ENCODE results near the gene RAB43.

The RAB43 gene

GRCh38 chr3:129119365-129120100 is 2.1 kb downstream of the RAB43 start:
- H3K18ac ChIP-seq (ENCODE audit: low read length), result peak overlapping the region; percentile 6
- H3K23ac ChIP-seq (ENCODE audit: low read length), result no peak overlapping the region
- no peak overlapping the region for H3K14ac ChIP-seq (ENCODE audit: low read length)
- no peak for DNase-seq
- H3K9ac ChIP-seq (ENCODE audit: low read length), result no peak overlapping the region
- no CpG with 5 or more reads among the region's 13 CpGs for WGBS (ENCODE audit: extremely low coverage, insufficient coverage, insufficient read length)
- no peaks in the 10 kb centered on the region for H3K9me3 ChIP-seq (ENCODE audit: insufficient read depth, low read depth, low read length)
- H2AK5ac ChIP-seq (ENCODE audit: low read length), result no peak overlapping the region
- H3K27me3 ChIP-seq (ENCODE audit: insufficient read depth, low read length), result no peaks in the 10 kb centered on the region
- H3K36me3 ChIP-seq (ENCODE audit: control insufficient read depth in 1 of 2, insufficient read depth in 2 of 2, low read length in 2 of 2), result peaks cover 4 to 11% of the 10 kb centered on the region in 2 experiments
- no peak overlapping the region for H3K27ac ChIP-seq (ENCODE audit: low read depth, low read length)
- no peak overlapping the region for H4K8ac ChIP-seq (ENCODE audit: low read depth, low read length)
- H4K12ac ChIP-seq (ENCODE audit: low read depth, low read length), result no peak overlapping the region
- H2AFZ ChIP-seq (ENCODE audit: insufficient read depth, low read length, poor library complexity), result no peak overlapping the region
- peak overlapping the region; percentile 3 for H3K4ac ChIP-seq (ENCODE audit: low read depth, low read length)
- no peak overlapping the region for H2BK5ac ChIP-seq (ENCODE audit: low read depth, low read length, poor library complexity)
- H3K4me3 ChIP-seq (ENCODE audit: low read depth, low read length), result no peak overlapping the region
- peaks cover 16% of the 10 kb centered on the region for H3K79me1 ChIP-seq (ENCODE audit: low read length)
- peaks cover 11 to 16% of the 10 kb centered on the region in 2 experiments for H3K4me1 ChIP-seq (ENCODE audit: control insufficient read depth in 1 of 2, insufficient read depth in 2 of 2, low read length in 2 of 2)
- no peak overlapping the region for H4K91ac ChIP-seq (ENCODE audit: low read depth, low read length)
- peaks cover 16% of the 10 kb centered on the region for H3K79me2 ChIP-seq (ENCODE audit: control insufficient read depth, insufficient read depth, low read length, poor library complexity)
- H2BK120ac ChIP-seq (ENCODE audit: insufficient read depth, low read length, poor library complexity), result no peak overlapping the region
- no peak overlapping the region for H2BK12ac ChIP-seq (ENCODE audit: low read length)
- peak overlapping the region; percentile 92 for H3K4me2 ChIP-seq (ENCODE audit: low read length)

GRCh38 chr3:129118745-129119144 is 2.9 kb downstream of the RAB43 start:
- H3K14ac ChIP-seq (ENCODE audit: low read length), result no peak overlapping the region
- peaks cover 4 to 13% of the 10 kb centered on the region in 2 experiments for H3K36me3 ChIP-seq (ENCODE audit: control insufficient read depth in 1 of 2, insufficient read depth in 2 of 2, low read length in 2 of 2)
- H4K12ac ChIP-seq (ENCODE audit: low read depth, low read length), result no peak overlapping the region
- no CpG with 5 or more reads among the region's 5 CpGs for WGBS (ENCODE audit: extremely low coverage, insufficient coverage, insufficient read length)
- no peak overlapping the region for H3K18ac ChIP-seq (ENCODE audit: low read length)
- no peak overlapping the region for H3K23ac ChIP-seq (ENCODE audit: low read length)
- no peak overlapping the region for H2BK120ac ChIP-seq (ENCODE audit: insufficient read depth, low read length, poor library complexity)
- H3K79me1 ChIP-seq (ENCODE audit: low read length), result peaks cover 16% of the 10 kb centered on the region
- H3K4me3 ChIP-seq (ENCODE audit: low read depth, low read length), result no peak overlapping the region
- no peak overlapping the region for H3K9ac ChIP-seq (ENCODE audit: low read length)
- H2AFZ ChIP-seq (ENCODE audit: insufficient read depth, low read length, poor library complexity), result no peak overlapping the region
- no peaks in the 10 kb centered on the region for H3K27me3 ChIP-seq (ENCODE audit: insufficient read depth, low read length)
- H3K4me2 ChIP-seq (ENCODE audit: low read length), result no peak overlapping the region
- H4K8ac ChIP-seq (ENCODE audit: low read depth, low read length), result no peak overlapping the region
- peaks cover 16% of the 10 kb centered on the region for H3K79me2 ChIP-seq (ENCODE audit: control insufficient read depth, insufficient read depth, low read length, poor library complexity)
- no peak for DNase-seq
- no peaks in the 10 kb centered on the region for H3K9me3 ChIP-seq (ENCODE audit: insufficient read depth, low read depth, low read length)
- H3K4ac ChIP-seq (ENCODE audit: low read depth, low read length), result no peak overlapping the region
- no peak overlapping the region for H2BK12ac ChIP-seq (ENCODE audit: low read length)
- H3K4me1 ChIP-seq (ENCODE audit: control insufficient read depth in 1 of 2, insufficient read depth in 2 of 2, low read length in 2 of 2), result peaks cover 11 to 16% of the 10 kb centered on the region in 2 experiments
- H4K91ac ChIP-seq (ENCODE audit: low read depth, low read length), result no peak overlapping the region
- no peak overlapping the region for H2BK5ac ChIP-seq (ENCODE audit: low read depth, low read length, poor library complexity)
- no peak overlapping the region for H2AK5ac ChIP-seq (ENCODE audit: low read length)
- H3K27ac ChIP-seq (ENCODE audit: low read depth, low read length), result no peak overlapping the region

- H3K27me3 ChIP-seq (ENCODE audit: insufficient read depth, low read length), result no peaks in the 10 kb centered on the region
- H2BK12ac ChIP-seq (ENCODE audit: low read length), result no peak overlapping the region
- peaks cover 6 to 13% of the 10 kb centered on the region in 2 experiments for H3K36me3 ChIP-seq (ENCODE audit: control insufficient read depth in 1 of 2, insufficient read depth in 2 of 2, low read length in 2 of 2)
- no peak for DNase-seq
- H3K14ac ChIP-seq (ENCODE audit: low read length), result no peak overlapping the region
- no peak overlapping the region for H2BK5ac ChIP-seq (ENCODE audit: low read depth, low read length, poor library complexity)
- H3K4me1 ChIP-seq (ENCODE audit: control insufficient read depth in 1 of 2, insufficient read depth in 2 of 2, low read length in 2 of 2), result peaks cover 9 to 13% of the 10 kb centered on the region in 2 experiments
- no peak overlapping the region for H3K23ac ChIP-seq (ENCODE audit: low read length)
- no peaks in the 10 kb centered on the region for H3K9me3 ChIP-seq (ENCODE audit: insufficient read depth, low read depth, low read length)
- peaks cover 12% of the 10 kb centered on the region for H3K79me1 ChIP-seq (ENCODE audit: low read length)
- no peak overlapping the region for H3K27ac ChIP-seq (ENCODE audit: low read depth, low read length)
- no peak overlapping the region for H3K4me3 ChIP-seq (ENCODE audit: low read depth, low read length)
- H3K79me2 ChIP-seq (ENCODE audit: control insufficient read depth, insufficient read depth, low read length, poor library complexity), result peaks cover 14% of the 10 kb centered on the region
- no peak overlapping the region for H4K91ac ChIP-seq (ENCODE audit: low read depth, low read length)
- H4K12ac ChIP-seq (ENCODE audit: low read depth, low read length), result no peak overlapping the region
- no peak overlapping the region for H2AK5ac ChIP-seq (ENCODE audit: low read length)
- no peak overlapping the region for H2AFZ ChIP-seq (ENCODE audit: insufficient read depth, low read length, poor library complexity)
- H3K18ac ChIP-seq (ENCODE audit: low read length), result no peak overlapping the region
- no peak overlapping the region for H3K4me2 ChIP-seq (ENCODE audit: low read length)
- no peak overlapping the region for H2BK120ac ChIP-seq (ENCODE audit: insufficient read depth, low read length, poor library complexity)
- no peak overlapping the region for H3K4ac ChIP-seq (ENCODE audit: low read depth, low read length)
- H3K9ac ChIP-seq (ENCODE audit: low read length), result no peak overlapping the region
- H4K8ac ChIP-seq (ENCODE audit: low read depth, low read length), result no peak overlapping the region
Observed at GRCh38 chr3:129117134-129117533, 4.5 kb downstream of the RAB43 start.

- Histone ChIP-seq H3K18ac (ENCODE audit: low read length) (no peak overlapping the region), H3K27me3 (ENCODE audit: insufficient read depth, low read length) (no peaks in the 10 kb centered on the region)
- WGBS (ENCODE audit: extremely low coverage, insufficient coverage, insufficient read length), result no CpG with 5 or more reads among the region's 5 CpGs
Observed at GRCh38 chr3:129116482-129116946, 5.1 kb downstream of the RAB43 start.

More at GRCh38 chr3:129116482-129116946, 5.1 kb downstream of the RAB43 start:
- Histone ChIP-seq H3K36me3 (ENCODE audit: control insufficient read depth in 1 of 2, insufficient read depth in 2 of 2, low read length in 2 of 2) (peaks cover 8 to 13% of the 10 kb centered on the region in 2 experiments), H2BK120ac (ENCODE audit: insufficient read depth, low read length, poor library complexity) (no peak overlapping the region), H3K79me2 (ENCODE audit: control insufficient read depth, insufficient read depth, low read length, poor library complexity) (peaks cover 14% of the 10 kb centered on the region), H2AFZ (ENCODE audit: insufficient read depth, low read length, poor library complexity) (no peak overlapping the region), H3K27ac (ENCODE audit: low read depth, low read length) (no peak overlapping the region), H3K4me3 (ENCODE audit: low read depth, low read length) (no peak overlapping the region), H4K91ac (ENCODE audit: low read depth, low read length) (no peak overlapping the region), H4K12ac (ENCODE audit: low read depth, low read length) (no peak overlapping the region), H3K4ac (ENCODE audit: low read depth, low read length) (no peak overlapping the region), H3K4me1 (ENCODE audit: control insufficient read depth in 1 of 2, insufficient read depth in 2 of 2, low read length in 2 of 2) (peaks cover 9 to 13% of the 10 kb centered on the region in 2 experiments), H4K8ac (ENCODE audit: low read depth, low read length) (no peak overlapping the region), H2BK12ac (ENCODE audit: low read length) (no peak overlapping the region), H2BK5ac (ENCODE audit: low read depth, low read length, poor library complexity) (no peak overlapping the region), H2AK5ac (ENCODE audit: low read length) (no peak overlapping the region), H3K23ac (ENCODE audit: low read length) (no peak overlapping the region), H3K14ac (ENCODE audit: low read length) (no peak overlapping the region), H3K4me2 (ENCODE audit: low read length) (no peak overlapping the region), H3K9ac (ENCODE audit: low read length) (no peak overlapping the region), H3K9me3 (ENCODE audit: insufficient read depth, low read depth, low read length) (no peaks in the 10 kb centered on the region), H3K79me1 (ENCODE audit: low read length) (peaks cover 11% of the 10 kb centered on the region)
- no peak for DNase-seq

All from trophoblast cell (in vitro differentiated cells and primary cell).